ENCODE results near the gene GULP1.

- TF ChIP-seq CTCF (IDR thresholded peaks at IDR 0.05): no peak
- no peak for TF ChIP-seq POLR2A (IDR thresholded peaks at IDR 0.05)
These were observed 72.5 kb downstream of the GULP1 start for GRCh38 chr2:188364033-188364630.
